ENCODE data around the gene ABCA2.
"Not testable (repeated sequence)": the region's sequence is repeated elsewhere in the genome, so short reads cannot be mapped to it uniquely, and the experiment has no call there.

Gene ABCA2

DNA sequence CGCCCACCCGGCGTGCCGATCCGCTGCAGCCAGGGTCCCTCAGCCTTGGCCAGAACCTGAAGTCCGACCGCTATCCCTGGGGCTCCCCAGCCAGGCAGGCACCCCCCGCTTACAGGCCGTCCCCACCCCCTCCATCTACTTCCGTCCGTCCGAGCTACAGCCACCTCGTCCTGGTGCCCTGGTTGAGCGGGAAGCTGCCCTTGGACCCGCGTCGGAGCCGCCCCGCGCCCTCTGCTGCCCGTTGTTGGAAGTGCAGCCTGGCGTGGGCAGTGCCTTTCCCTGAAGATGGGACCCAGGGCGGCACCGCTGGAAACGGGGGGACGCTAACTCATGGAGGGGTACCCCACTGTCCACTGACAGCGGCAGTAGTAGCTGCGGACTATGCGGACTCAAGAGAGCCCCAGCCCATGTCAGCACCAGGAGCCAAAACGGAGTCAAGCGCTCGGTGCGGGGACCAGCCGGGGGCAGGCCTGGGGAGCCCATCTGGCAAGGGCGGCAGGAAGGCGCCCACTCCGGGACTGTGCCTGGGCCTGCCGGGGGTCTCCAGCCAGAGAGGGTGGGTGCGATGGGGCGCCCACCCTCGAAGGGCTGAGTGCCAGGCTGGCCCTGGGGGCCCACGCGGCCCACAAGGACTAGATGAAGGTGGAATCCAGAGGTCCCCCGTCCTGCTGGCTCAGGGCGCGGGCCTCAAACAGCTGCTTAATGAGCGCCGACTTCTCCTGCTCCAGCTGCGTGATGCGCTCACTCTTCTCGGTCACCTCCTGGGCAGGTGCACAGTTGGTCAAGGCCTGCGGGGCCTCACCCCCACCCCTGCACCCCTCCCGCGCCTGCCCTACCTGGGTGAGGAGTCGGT is 36.2 kb upstream of the ABCA2 start:
- no peak for DNase-seq (ENCODE audit: low read depth)

DNA sequence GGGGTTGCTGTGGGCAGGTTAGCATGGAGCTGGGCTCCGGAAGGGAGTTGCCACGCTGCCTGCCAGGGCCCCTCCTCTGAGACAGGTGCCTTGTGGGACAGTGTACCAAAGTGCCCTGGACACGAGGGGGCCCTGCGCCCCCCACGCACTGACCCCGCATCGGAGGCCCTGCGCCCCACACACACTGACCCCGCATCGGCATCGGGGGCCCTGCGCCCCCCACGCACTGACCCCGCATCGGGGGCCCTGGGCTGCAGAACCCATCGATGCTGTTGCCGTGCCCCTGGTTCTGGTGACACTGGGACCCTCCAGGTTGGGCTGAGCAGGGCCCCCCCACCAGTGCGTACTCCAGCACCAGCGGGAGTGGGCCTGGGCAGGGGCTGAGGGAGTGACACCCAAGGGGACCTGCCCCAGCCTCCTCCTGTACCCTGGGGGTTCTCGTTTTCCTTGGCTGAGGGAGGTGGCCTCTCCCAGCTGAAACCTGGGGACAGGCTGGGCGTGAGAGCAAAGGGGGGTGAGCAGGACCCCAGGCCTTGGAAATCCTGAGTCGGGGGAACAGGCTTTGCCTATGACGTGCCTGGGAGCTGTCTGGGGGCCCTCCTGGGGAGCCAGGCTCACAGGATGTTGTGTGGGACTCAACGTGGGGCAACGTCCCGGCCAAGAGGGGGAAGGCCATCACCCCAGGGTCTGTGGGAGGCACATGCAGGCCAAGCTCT is 35.4 kb upstream of the ABCA2 start:
- DNase-seq (ENCODE audit: low read depth): no peak

- not testable (repeated sequence) for DNase-seq (ENCODE audit: low read depth)
Observed at GRCh38 chr9:137062798-137063197, 34.8 kb upstream of the ABCA2 start.

GRCh38 chr9:137062384-137062783 is 34.3 kb upstream of the ABCA2 start:
- no peak for DNase-seq (ENCODE audit: low read depth)

DNA sequence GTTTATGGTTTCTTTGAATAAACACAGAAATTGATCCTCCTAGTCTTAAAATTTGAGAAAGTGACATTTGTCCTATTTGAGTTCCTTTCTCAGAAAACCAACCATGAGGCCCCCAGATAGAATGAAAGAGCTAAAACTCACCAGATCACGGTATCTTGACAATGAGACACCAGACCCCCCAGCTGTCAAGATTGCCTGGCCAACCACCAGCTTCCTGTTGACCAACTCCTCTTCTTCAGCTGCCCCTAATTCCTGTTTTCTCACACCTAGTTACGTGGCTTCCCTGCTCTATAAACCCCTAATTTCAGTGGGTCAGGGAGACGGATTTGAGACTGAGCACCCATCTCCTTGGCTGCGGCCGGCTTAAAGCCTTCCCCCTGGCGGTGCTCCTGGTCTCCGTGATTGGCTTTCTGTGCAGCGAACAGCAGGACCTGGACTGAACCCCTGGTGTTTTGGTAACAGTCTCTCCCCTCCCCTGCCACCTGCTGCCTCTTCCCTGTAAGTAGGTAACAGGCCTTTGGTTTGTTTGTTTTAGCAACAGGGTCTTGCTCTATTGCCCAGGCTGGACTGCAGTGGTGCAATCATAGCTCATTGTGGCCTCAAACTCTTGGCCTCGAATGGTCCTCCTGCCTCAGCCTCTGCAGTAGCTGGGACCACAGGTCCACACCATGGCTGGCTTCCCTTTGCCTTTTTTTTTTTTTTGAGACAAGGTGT is 30.6 kb upstream of the ABCA2 start:
- no peak for DNase-seq (ENCODE audit: low read depth)

GRCh38 chr9:137057545-137057944 is 29.5 kb upstream of the ABCA2 start:
- no peak for DNase-seq (ENCODE audit: low read depth)

- no peak for DNase-seq (ENCODE audit: low read depth)
Observed at GRCh38 chr9:137056739-137057415, 28.8 kb upstream of the ABCA2 start.

- no peak for DNase-seq (ENCODE audit: low read depth)
Observed at GRCh38 chr9:137055385-137056364, 27.6 kb upstream of the ABCA2 start.

DNA sequence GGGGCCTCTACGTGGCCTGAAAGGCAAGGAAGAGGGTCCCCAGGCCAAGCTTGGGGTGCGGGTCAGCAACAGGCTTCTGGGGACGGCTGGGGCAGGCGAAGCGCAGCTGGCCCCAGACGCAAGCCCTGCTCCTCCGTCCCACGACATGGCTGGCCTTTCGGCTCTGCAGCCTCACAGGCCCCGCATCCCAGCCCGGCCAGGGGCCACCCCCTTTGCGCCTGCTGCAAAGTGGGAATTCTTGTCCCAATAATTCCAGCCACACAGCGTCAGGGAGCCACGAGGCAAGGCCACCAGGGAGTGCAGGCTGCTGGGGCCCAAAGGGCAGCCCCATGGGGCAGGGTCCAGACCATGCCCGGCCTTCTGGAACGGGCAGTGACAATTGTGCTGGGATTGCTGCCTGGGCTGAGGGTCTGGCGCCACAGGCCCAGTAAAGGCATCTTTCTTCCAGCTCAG is 26.9 kb upstream of the ABCA2 start:
- no peak for DNase-seq (ENCODE audit: low read depth)

- no peak for DNase-seq (ENCODE audit: low read depth)
Observed at GRCh38 chr9:137053944-137054931, 26.2 kb upstream of the ABCA2 start, which contains the start of gene ENTPD2. ENTPD2 (minus strand) TSS chr9:137054061; CDS start chr9:137053997, 64 bp downstream.

- no peak for DNase-seq (ENCODE audit: low read depth)
Observed at GRCh38 chr9:137052998-137053943, 25.2 kb upstream of the ABCA2 start.

GRCh38 chr9:137052293-137052692 is 24.3 kb upstream of the ABCA2 start:
- no peak for DNase-seq (ENCODE audit: low read depth)

DNA sequence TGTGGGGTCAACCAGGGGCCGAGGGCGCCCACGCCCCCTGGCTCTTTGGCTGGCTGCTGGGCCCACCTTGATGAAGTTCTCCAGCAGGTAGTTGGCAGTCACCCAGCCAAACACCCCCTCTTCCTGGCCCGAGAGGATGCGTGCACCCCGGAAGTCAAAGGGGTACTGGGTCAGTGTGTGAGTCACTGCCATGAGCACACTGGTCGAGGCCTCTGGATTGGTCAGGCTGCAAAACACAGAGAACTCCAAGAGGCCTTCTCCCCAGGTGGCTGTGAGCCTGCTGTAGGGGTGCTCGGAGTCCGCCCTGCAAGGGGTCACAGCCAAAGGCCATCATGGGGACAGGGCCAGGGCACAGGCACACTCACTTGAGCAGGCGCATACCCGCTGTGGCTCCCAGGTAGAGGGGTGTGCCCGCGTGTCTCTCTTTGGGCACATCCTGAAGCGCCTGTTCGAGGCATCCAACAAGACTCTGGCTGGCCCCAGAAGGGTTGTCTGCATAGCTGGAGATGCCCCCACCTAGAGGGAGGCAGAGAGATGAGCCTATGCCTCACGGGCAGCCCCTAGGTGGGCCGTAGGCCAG is 23.2 kb upstream of the ABCA2 start:
- DNase-seq (ENCODE audit: low read depth): no peak

DNA sequence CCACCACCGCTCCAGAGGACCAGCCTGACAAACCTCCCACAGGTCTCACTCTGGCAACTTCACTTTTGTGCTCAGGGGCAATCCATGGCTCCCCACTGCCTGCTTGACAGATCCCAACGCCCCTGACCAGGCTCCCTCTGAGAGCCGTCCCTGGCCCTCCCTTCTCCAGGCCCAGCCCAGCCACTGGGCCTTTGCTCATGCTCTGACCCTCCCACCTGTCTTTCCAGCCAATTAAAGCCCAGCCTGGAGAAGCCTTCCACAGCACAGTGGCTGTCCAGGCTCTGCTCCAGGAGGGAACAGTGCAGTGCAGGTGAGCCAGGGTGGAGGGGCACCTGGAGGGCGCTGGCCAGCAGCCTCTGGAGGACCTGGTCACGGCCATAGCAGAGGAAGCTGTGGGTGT is 22.5 kb upstream of the ABCA2 start:
- no peak for DNase-seq (ENCODE audit: low read depth)

GRCh38 chr9:137049544-137050449 is 21.8 kb upstream of the ABCA2 start:
- no peak for DNase-seq (ENCODE audit: low read depth)

- DNase-seq (ENCODE audit: low read depth): no peak
Observed at GRCh38 chr9:137048655-137049543, 20.9 kb upstream of the ABCA2 start.

All from non-pigmented ciliary epithelial cell (primary cell).